ENCODE results near the gene CDK9.
A peak's percentile ranks its signal among the peaks of the same experiment; 100 is the strongest.
"Not testable (repeated sequence)": the region's sequence is repeated elsewhere in the genome, so short reads cannot be mapped to it uniquely, and the experiment has no call there.

CDK9 gene

DNA sequence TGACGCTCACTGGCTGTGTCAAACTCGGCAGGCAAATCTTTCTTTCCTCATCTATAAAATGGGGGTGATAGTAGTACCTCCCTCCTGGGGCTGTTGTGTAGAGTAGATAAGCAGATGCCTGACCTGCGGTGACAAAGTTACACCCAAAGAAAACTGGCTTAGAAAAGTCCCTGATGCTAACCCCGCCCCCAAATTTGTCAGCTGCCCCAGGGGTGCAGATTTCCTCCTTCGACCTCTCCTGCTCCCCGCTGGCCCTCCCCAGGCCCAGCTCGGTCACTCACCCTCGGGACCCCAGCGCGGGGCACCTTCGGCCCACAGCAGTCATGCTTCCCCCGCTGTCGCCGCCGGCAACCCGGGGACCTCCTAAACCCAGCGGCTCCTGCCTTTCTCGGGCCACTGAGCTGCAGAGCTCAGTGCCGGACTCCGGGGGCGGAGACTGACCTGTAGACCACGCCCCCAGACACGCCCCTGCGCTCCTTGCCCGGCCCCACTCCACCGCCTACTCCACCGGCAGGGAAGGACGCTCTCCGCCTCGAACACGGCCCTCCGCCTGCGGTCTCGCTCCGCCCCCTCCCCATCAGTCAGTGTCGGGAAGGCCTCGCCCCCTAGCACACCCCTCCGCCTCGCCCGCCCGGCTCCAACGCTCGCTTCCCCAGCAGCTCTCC is 14.8 kb upstream of the CDK9 start:
- no peaks in the 10 kb centered on the region for H3K9me3 Mint-ChIP-seq
- peaks cover 68% of the 10 kb centered on the region for H3K4me1 Mint-ChIP-seq (ENCODE audit: low read depth)
- H3K4me3 Mint-ChIP-seq, result peak overlapping the region; percentile 84
- no peaks in the 10 kb centered on the region for H3K27me3 Mint-ChIP-seq
- peak overlapping the region; percentile 81 for H3K27ac Mint-ChIP-seq
- peaks cover 27% of the 10 kb centered on the region for H3K36me3 Mint-ChIP-seq (ENCODE audit: low read depth)

DNA sequence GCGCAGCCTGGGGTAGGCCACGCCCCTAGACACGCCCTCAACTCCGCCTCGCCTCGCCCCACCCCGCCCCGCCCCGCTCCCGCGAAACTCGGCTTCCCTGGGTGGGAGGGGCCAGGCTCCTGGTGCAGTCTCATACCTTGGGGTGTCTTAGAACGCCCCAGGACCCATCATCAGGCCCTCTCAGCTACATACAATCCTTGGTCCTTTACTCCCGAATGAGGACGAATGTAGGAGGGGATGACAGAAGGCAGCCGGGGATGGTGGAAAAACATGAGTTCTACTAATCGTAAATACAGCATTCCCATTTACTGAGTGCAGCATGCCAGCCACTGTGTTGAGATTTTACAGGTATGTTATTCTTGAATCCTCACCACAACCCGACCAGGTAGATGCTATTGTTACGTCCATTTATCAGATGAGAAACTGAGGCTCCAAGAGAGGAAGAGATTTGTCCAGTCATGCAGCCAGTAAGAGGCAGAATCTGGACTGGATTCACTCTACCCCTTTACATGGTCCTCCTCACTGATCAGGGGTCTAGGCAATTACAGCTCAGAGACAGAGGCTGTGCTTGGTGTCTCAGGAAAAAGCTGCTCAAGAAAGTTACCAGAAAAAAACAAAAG is 14.2 kb upstream of the CDK9 start:
- peaks cover 69% of the 10 kb centered on the region for H3K4me1 Mint-ChIP-seq (ENCODE audit: low read depth)
- peak overlapping the region; percentile 81 for H3K27ac Mint-ChIP-seq
- peaks cover 22% of the 10 kb centered on the region for H3K36me3 Mint-ChIP-seq (ENCODE audit: low read depth)
- no peaks in the 10 kb centered on the region for H3K9me3 Mint-ChIP-seq
- peak overlapping the region; percentile 84 for H3K4me3 Mint-ChIP-seq
- no peaks in the 10 kb centered on the region for H3K27me3 Mint-ChIP-seq

DNA sequence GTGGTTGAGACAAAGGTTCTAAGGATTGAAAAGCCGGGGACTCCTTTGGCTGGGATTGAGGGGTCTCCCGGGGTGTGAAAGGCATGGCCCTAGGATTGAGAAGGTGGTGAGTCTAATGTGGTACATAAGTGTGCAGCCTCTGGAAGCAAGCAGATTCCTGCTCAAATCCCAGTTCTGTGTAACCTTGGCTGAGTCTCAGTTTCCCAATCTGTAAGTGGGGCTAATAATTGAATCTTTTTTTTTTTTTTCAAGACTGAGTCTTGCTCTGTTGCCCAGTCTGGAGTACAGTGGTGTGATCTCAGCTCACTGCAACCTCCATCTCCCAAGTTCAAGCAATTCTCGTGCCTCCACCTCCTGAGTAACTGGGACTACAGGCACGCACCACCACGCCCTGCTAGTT is 13.2 kb upstream of the CDK9 start:
- Mint-ChIP-seq H3K27ac (no peak overlapping the region), H3K36me3 (ENCODE audit: low read depth) (peaks cover 16% of the 10 kb centered on the region), H3K9me3 (no peaks in the 10 kb centered on the region)

DNA sequence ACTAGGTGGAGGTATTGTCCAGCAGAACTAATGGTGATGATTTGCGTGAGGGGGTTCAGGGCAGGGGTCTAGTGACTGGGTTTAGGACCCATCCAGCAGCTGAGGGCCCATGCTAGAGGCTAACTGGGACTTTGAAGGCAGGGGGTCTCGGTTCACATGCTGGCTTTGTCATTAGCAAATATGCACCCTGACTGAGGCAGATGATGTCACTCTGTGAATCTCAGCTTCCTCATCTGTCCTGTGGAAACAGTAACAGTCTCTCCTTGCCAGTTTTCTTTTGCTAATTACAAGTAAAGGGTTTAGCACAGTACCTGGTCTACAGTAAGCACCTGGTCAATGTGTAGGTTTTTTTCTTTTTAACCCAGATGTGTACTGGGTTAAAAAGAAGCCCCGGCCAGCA is 12.6 kb upstream of the CDK9 start:
- Mint-ChIP-seq H3K27ac (no peak overlapping the region), H3K4me1 (ENCODE audit: low read depth) (peaks cover 65% of the 10 kb centered on the region), H3K9me3 (no peaks in the 10 kb centered on the region), H3K4me3 (no peak overlapping the region), H3K36me3 (ENCODE audit: low read depth) (peaks cover 17% of the 10 kb centered on the region), H3K27me3 (no peaks in the 10 kb centered on the region)

More for the DNA sequence above, 13.2 kb upstream of the CDK9 start:
- peaks cover 67% of the 10 kb centered on the region for H3K4me1 Mint-ChIP-seq (ENCODE audit: low read depth)
- H3K27me3 Mint-ChIP-seq, result no peaks in the 10 kb centered on the region
- H3K4me3 Mint-ChIP-seq, result no peak overlapping the region

DNA sequence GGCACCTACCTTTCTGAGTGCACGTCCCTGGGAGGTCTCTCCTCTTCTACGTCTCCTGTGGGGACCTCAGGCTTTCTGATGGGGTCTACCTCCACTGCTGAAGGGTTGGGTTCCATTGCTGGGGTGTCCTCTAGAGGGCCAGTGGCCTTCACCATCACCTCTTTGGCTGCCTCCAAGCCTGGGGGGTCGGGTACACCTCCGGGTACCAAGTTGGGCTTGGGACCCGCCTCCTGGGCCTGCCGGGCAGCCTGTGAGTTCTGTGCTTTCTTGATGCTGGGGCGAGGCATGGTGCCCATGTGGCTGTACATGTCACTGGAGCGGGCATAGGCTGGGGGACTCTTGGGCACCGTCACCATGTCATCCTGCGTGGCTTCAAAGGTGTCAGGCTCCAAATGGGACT is 11.9 kb upstream of the CDK9 start:
- no peaks in the 10 kb centered on the region for H3K27me3 Mint-ChIP-seq
- peak overlapping the region; percentile 40 for H3K27ac Mint-ChIP-seq
- H3K4me3 Mint-ChIP-seq, result no peak overlapping the region
- H3K36me3 Mint-ChIP-seq (ENCODE audit: low read depth), result peaks cover 14% of the 10 kb centered on the region
- peaks cover 65% of the 10 kb centered on the region for H3K4me1 Mint-ChIP-seq (ENCODE audit: low read depth)
- no peaks in the 10 kb centered on the region for H3K9me3 Mint-ChIP-seq

DNA sequence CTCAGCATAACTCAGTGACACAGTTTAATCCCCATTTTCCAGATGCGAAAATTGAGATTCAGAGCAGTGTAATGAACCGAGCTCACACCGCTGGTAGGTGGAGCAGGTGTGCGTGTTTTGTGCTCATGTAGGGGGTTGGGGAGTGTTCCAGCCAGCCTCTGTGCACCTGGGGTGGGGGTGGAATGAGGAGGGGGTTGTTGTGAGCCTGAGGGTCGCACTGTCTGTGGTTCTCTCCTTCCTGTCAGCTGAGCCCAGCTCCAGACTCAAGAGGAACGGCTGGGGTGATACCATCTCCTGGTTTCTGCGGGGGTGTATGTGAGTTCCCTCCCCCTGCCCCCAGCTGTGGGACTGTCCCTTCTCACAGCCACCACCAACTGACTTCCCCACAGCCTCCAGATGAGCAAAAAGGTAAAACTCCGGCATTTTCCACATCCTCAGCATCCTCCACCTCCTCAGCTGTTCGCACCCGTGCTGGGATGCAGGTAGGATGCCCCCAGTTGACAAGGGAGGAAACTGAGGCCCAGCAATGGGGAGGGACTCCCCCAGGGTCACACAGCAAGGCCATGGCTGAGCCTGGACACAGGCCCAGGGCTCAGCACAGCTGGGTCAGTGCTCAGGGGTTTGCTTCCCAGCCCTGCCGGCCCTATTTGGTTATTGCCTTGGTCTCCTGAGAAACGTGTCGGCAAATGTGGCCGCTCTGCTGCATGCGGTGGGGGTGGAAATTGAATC is 9.5 kb upstream of the CDK9 start:
- Mint-ChIP-seq H3K36me3 (ENCODE audit: low read depth) (peaks cover 12% of the 10 kb centered on the region), H3K27ac (peak overlapping the region; percentile 99), H3K27me3 (no peaks in the 10 kb centered on the region), H3K4me3 (peak overlapping the region; percentile 98), H3K9me3 (no peaks in the 10 kb centered on the region), H3K4me1 (ENCODE audit: low read depth) (peaks cover 63% of the 10 kb centered on the region)

DNA sequence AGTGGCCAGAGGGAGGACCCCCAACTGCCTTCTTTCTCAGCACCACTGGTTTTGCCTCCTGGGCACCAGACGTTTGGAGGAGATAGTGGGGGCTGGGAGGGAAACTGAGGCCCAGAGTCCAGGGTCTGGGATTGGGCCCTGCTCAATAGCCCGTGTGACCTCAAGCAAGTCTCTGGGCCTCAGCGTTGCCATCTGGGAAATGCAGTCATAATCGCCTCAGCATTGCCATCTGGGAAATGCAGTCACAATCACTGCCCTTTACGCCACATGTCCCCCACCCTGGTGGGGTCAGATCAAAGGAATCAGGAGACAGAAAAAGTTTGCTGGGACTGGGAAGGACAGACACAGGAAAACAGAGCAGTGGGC is 8.9 kb upstream of the CDK9 start:
- Mint-ChIP-seq H3K27ac (peak overlapping the region; percentile 99), H3K9me3 (no peaks in the 10 kb centered on the region), H3K27me3 (no peaks in the 10 kb centered on the region), H3K4me3 (peak overlapping the region; percentile 98), H3K36me3 (ENCODE audit: low read depth) (peaks cover 12% of the 10 kb centered on the region), H3K4me1 (ENCODE audit: low read depth) (peaks cover 65% of the 10 kb centered on the region)

DNA sequence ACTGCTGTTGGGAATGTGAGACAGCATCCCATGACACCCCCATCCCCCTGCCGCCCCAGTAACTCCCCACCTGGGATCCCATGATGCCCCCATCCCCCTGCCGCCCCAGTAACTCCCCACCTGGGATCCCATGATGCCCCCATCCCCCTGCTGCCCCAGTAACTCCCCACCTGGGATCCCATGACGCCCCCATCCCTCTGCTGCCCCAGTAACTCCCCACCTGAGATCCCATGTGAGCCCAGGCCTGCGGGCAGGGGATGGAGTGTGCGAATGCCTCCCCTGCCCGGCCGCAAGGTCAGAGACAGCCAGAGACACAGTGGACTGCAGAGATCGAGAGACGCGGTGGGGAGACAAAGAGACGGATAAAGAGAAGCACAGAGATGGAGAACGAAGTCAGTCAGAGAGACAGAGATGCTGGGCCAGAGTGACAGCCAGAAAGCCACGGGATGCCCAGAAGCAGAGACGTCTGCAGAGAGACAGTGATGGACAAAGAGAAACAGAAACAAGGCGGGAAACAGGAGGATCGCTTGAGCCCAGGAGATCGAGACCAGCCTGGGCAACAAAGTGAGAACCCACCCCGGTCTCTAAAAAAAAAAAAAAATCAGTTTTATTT is 8.4 kb upstream of the CDK9 start:
- Mint-ChIP-seq H3K36me3 (ENCODE audit: low read depth) (peaks cover 12% of the 10 kb centered on the region), H3K9me3 (no peaks in the 10 kb centered on the region), H3K27me3 (no peaks in the 10 kb centered on the region), H3K4me3 (peak overlapping the region; percentile 98), H3K27ac (peak overlapping the region; percentile 99), H3K4me1 (ENCODE audit: low read depth) (peaks cover 69% of the 10 kb centered on the region)

DNA sequence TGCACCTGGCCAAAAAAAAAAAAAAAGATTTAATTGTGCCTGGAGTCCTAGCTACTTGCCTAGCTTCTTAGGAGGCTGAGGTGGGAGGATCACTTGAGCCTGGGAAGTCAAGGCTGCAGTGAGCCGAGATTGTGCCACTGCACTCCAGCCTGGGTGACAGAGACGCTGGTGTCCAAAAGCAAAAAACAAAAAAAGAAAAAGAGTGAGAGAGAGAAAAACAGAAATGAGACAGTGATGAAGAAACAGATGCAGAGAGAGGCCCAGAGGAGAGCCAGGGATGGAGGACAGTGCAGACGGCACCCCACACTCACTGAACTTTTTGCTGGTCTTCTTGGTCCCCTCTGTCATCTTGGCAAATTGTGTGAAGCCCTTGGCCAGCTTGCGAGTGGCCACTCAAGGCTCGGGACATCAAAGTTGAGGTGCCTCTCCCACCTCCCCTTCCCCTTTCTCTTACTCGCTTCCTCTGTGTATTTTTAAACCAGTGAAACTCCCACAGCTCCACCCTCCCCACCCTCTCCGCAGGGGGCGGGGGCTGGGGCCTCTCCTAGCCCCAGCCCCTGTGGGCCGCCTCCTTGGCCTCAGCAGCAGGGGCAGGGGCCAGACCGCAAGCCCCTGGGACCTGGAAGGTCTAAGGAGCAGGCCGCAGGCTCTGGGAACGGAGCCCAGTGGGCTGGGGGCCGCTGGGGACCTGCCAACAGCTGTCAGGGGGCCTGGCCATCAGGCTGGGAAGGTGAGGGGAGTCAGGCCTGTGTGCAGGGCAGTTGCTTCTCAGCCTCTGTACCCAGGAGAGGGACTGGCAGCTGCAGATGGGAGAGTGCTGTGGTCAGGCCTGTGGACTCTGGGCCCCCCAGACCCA is 7.3 kb upstream of the CDK9 start, which contains the start of gene SH2D3C:
SH2D3C (minus strand) TSS at position 387 of the 856 bp plus-strand sequence; CDS start at position 348, 39 bp downstream.
- no peaks in the 10 kb centered on the region for H3K27me3 Mint-ChIP-seq
- H3K36me3 Mint-ChIP-seq (ENCODE audit: low read depth), result peaks cover 12% of the 10 kb centered on the region
- H3K4me3 Mint-ChIP-seq, result peak within 1 kb of the TSS; percentile 98
- no peaks in the 10 kb centered on the region for H3K9me3 Mint-ChIP-seq
- H3K27ac Mint-ChIP-seq, result peak within 1 kb of the TSS; percentile 99
- peaks cover 76% of the 10 kb centered on the region for H3K4me1 Mint-ChIP-seq (ENCODE audit: low read depth)

DNA sequence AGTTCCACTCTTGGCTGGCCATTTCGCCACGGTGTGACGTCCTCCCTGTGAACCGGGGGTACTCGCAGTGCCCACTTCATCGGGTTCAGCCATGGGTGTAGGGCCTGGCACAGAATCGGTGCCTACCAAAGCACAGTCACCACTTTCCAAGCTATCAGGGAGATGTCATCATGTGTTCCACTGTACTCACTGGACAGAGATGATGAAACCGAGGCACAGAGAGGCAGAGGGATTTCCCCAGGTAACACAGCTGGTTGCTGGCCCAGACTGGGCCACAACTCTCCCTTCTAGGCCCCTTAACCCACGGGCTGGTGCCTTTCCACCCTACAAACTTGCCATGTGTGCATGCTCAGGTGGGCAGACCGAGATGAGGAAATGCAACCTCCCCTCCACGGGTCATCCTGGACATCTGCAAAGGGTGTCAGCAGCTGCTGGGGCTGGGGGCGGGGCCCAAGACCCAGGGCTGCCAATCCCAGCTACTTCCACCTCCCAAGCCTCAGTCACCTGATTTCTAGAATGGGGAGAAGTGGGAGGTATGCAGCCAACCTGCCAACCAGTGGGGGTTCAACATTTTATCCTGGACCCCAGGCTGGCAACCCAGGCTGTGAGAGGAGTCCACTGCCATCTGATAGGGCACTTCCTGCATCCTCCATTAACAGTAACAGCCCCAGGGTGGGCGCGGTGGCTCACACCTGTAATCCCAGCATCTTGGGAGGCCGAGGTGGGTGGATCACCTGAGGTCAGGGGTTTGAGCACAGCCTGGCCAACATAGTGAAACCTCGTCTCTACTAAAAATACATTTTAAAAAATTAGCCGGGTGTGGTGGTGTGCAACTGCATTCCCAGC is 6.5 kb upstream of the CDK9 start:
- Mint-ChIP-seq H3K9me3 (no peaks in the 10 kb centered on the region), H3K4me1 (ENCODE audit: low read depth) (peaks cover 78% of the 10 kb centered on the region), H3K36me3 (ENCODE audit: low read depth) (peaks cover 7% of the 10 kb centered on the region), H3K27me3 (no peaks in the 10 kb centered on the region), H3K4me3 (peak overlapping the region; percentile 98), H3K27ac (peak overlapping the region; percentile 99)

DNA sequence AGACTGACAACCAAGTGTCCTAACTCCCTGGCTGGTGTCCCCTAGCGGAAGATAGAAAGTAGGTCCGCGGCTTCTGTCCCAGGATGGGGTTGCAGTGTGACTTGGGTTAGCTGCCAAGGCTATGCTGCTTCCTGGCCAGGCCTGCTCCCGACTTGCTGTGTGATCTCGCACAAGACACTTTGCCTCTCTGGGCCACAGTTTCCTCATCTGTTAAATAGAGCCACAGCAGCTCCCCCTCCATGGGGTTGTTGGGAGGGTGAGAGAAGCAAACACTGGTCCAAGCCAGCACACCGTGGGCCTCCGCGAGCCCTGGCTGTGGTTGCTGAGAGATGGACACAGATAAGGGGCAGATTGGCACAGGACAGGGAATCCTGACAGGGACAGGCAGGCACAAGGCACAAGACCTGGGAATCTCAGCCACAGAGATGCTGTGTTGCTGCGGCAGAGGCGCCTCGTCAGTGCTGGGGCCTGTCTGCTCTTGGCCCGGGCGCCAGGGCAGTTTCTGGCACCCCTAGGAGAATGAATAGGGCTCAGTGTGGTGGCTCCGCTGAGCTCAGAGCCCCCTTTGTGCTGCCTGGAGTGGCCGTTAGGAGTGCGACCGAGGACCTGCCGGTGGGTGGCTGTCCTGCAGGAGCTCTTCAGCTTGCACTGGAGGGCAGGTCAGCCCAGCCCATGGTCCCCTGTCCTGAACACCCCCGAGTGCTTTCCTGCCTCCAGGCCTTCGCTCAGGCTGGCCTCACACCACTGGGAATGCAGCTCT is 5.5 kb upstream of the CDK9 start:
- H3K4me1 Mint-ChIP-seq (ENCODE audit: low read depth), result peaks cover 83% of the 10 kb centered on the region
- H3K9me3 Mint-ChIP-seq, result no peaks in the 10 kb centered on the region
- no peaks in the 10 kb centered on the region for H3K27me3 Mint-ChIP-seq
- peak overlapping the region; percentile 99 for H3K27ac Mint-ChIP-seq
- H3K4me3 Mint-ChIP-seq, result no peak overlapping the region
- H3K36me3 Mint-ChIP-seq (ENCODE audit: low read depth), result peaks cover 5% of the 10 kb centered on the region

DNA sequence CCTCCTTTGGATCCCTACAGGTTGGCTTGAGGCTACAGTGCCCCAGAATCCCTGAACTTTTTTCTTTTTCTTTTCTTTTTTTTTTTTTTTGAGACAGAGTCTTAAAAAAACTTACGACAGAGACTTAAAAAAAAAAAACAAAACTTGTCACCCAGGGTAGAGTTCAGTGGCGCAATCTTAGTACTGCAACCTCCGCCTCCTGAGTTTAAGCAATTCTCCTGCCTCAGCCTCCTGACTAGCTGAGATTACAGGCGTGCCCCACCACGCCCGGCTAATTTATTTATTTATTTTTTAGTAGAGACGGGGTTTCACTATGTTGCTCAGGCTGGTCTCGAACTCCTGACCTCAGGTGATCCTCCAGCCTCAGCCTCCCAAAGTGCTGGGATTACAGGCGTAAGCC is 4.9 kb upstream of the CDK9 start:
- H3K27ac Mint-ChIP-seq, result peak overlapping the region; percentile 99
- not testable (repeated sequence) for H3K4me3 Mint-ChIP-seq

DNA sequence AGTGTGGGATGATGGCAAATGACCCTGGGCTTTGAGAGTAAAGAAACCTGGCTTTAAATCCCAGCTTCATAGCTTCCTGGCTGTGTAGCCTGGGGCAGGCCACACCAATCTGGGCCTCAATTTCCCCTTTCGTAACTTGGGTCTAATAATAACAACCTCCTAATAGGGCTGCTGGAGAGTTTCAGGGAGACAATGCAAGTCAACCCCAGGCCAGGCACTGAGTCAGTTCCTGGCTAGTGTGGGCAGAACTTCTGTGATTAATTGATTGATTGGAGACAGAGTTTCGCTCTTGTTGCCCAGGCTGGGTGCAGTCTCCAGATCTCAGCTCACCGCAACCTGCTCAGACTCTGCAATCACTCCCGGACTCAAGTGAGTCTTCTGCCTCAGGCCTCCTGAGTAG is 4.0 kb upstream of the CDK9 start:
- H3K9me3 Mint-ChIP-seq, result no peaks in the 10 kb centered on the region
- no peaks in the 10 kb centered on the region for H3K27me3 Mint-ChIP-seq
- peaks cover 77% of the 10 kb centered on the region for H3K4me1 Mint-ChIP-seq (ENCODE audit: low read depth)
- peaks cover 10% of the 10 kb centered on the region for H3K36me3 Mint-ChIP-seq (ENCODE audit: low read depth)
- no peak overlapping the region for H3K4me3 Mint-ChIP-seq
- H3K27ac Mint-ChIP-seq, result peak overlapping the region; percentile 80

More for the DNA sequence above, 4.9 kb upstream of the CDK9 start:
- H3K27me3 Mint-ChIP-seq; H3K36me3 Mint-ChIP-seq (ENCODE audit: low read depth); H3K9me3 Mint-ChIP-seq: not testable (repeated sequence)
- H3K4me1 Mint-ChIP-seq (ENCODE audit: low read depth), result peaks cover 81% of the 10 kb centered on the region

All from stimulated activated naive CD8-positive, alpha-beta T cell treated with anti-CD3 and anti-CD28 coated beads, Interleukin-15, Interleukin-2, amounts not matched to agents 100 ng/mL and 50 ng/mL, for 24 hours (primary cell).